HG03521 (cell line): ENCODE measurements around the gene SLC15A1.

Experiments used
- ATAC-seq: cut with Tn5 transposase; IDR thresholded peaks from one replicate; pipeline ENCODE4 v1.9.1; 2021; ENCODE audit warnings: mild to moderate bottlenecking, moderate library complexity; ENCODE audit not compliant: unreplicated experiment

SLC15A1 gene

DNA sequence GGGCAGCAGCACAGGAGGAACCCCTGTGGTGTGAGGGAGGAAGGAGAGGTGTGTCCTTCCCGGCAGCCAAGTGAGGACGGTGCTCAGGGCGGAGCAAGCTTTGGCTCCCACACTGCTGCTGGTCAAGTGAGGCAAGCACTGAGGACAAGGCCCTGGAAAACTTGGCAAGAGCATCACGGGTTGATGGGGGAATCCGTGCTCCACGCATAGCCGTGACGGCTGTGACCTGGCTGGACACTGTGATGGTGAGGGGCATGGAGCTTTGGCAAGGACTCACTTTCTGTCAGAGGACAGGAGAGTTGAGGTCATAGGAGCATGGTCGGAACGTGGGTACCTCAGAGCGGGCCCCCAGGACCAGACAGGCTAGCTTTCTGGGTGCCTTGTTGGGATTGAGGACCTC lies 29.0 kb upstream of the SLC15A1 start:
- ATAC-seq = no peak

DNA sequence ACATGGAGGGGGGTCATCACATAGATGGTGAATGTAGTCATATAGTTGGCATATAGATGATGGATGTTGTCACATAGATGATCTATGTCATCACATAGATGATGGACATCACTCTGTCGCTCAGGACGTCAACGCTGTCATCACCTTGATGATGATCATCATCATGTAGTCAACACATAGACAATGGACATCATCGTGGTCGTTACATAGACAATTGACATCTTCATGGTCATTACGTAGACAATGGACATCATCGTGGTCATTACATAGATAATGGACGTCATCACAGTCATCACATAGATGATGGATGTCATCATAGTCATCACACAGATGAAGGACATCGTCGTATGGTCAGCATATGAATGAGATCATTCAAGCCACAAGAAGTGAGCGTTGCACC lies 28.6 kb upstream of the SLC15A1 start:
- ATAC-seq = no peak

DNA sequence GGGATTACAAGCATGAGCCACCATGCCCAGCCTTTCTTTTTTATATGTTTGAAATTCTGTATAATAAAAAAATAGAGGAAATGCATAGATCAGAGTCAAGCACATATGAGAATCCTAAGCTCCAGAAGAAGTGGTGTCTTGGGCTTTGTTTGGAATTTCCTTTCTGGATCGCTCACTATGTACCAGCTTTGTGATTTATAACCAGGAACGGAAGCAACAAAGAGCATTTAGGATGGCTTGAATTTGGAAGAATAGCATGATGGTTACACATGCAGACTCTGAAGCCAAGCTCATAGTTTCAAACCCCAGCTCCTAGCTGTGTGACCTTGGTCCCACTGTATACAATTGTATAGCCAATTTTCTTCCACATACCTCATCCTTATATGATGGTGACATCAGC lies 28.0 kb upstream of the SLC15A1 start:
- no peak for ATAC-seq

DNA sequence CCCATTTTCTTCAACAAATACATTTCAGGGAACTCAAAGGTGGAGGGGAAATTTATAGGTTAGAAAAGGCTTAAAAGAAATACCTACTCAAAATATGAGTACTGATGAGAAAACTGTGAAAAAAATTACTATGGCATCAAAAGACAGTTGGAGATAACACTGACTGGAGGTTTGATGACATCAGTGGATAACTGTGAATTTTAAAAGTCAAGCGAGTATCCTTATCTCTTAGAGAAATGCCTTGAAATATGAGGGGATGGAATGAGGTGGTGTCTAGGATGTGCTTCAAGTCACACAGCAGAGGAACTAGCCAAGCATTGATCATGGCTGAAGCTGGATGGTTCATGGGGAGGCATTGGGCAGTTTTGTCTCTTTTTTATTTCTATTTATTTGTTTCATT lies 27.2 kb upstream of the SLC15A1 start:
- ATAC-seq = no peak

DNA sequence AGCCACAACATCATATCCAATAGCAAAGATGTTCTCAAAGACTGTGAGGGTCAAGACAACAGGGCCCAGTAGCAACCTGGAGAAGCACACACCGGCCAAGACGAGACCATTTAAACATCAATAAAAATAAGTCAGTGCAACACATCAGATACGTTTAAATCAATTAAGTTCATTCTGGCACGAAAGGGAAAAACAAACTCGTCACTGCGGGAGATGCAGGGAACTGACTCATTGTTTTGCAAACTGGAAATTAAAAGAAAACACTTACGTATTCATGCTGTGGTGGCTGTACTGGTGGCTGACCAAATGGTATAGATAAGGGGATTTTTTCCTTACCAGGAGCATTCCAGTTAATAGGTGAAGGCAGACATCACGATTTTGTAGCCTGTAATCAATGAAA lies 26.3 kb upstream of the SLC15A1 start:
- no peak for ATAC-seq

DNA sequence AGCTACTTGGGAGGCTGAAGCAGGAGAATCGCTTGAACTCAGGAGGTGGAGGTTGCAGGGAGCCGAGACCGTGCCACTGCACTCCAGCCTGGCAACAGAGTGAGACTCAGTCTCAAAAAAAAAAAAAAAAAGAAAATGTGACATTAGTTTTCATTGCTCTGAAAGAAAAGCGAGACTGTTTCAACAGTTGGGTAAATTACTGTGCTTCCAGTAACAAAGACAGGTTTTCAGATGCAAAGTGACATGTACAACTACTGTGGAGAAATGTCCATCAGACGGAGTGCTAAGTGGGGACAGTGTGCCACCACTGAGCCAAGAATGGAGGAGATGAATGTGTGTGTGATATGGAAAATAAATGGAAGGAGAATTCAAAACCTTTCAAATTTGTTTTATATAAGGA lies 24.2 kb upstream of the SLC15A1 start:
- no peak for ATAC-seq

DNA sequence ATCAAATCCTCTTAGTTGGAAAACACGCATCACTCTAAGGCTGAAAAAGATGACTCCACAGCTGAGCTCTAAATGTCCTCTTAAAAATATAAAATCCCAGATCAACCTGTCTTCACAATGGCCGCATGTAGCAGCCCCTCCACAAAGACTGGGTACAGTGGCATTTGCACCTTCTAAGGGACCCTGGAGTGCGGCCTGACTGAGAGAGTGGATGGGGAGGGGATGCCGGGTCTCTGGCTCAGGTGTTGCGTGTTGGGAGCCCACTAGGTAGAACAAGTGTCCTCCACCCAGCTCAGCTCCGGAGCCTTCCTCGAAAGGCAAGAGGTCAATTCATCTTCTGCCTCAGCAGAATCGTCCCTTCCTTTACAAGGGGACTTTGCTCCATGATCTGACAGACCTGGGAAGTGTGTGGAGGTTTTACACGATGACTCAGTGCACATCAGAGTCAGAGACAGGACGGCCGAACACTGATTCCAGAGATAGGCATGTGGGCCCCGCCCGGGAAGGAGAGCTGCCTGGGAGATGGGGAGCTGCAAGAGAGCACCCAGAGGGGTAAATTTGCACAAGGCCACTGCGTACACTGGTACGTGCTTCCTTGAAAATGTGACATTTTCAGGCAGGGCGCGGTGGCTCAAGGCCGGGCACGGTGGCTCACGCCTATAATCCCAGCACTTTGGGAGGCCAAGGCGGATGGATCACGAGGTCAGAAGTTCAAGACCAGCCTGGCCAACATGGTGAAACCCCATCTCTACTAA lies 23.5 kb upstream of the SLC15A1 start:
- ATAC-seq = no peak

DNA sequence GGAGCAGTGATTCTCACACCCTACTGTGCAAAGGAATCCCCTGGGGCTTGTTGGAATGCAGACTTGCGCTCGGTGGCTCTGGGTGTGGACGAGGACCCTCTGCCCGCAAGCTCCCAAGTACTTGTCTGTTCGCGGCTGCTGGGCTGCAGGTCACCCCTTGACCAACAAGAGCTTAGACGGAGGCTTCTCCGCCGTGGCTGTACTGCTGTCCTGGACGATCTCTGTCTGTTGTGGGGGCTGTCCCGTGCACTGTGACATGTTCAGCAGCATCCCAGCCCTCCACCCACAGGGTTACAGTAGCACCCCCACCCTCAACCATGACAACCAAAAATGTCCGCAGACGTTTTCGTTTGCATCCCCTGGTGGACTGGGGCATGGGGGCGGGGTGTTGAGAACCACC lies 22.9 kb upstream of the SLC15A1 start:
- ATAC-seq = no peak

DNA sequence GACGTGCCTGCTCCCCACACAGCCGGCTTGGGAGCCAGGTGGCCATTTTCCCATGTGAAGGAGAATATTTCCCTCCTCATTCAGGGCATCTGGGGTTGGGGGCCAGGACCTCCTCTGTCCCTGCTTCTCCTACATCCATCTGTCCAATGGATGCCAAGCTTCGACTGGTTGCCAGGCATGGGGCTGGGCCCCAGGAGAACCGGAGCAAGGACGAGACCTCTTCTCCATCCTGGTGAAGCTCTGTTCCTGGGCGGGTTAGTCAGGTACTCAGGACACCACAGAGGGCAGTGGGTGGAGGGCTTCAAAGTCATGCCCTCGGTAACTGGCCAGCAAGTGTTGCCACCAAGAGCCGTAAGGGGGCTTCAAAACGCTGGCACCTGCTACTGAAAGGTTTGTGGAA lies 22.3 kb upstream of the SLC15A1 start:
- no peak for ATAC-seq

DNA sequence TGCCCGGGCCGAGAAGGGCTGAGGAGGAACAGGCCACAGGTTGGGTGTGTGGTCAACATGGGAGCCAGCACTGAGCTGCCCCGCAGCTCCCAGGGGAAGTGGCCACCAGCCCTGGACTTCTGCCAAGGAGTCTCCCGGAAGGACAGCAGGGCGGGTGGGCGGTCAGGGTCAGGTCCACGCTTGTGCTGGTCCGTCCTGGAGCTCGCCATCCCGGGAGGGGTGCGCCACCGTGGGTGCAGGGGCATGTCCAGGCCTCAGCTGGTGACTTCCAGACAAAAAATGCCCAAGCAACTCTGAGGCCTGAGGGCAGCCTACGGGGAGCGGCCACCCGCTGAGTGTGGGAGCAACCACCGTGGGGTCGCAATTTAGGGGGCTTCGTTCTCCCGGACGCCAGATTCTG lies 21.4 kb upstream of the SLC15A1 start:
- ATAC-seq = no peak

DNA sequence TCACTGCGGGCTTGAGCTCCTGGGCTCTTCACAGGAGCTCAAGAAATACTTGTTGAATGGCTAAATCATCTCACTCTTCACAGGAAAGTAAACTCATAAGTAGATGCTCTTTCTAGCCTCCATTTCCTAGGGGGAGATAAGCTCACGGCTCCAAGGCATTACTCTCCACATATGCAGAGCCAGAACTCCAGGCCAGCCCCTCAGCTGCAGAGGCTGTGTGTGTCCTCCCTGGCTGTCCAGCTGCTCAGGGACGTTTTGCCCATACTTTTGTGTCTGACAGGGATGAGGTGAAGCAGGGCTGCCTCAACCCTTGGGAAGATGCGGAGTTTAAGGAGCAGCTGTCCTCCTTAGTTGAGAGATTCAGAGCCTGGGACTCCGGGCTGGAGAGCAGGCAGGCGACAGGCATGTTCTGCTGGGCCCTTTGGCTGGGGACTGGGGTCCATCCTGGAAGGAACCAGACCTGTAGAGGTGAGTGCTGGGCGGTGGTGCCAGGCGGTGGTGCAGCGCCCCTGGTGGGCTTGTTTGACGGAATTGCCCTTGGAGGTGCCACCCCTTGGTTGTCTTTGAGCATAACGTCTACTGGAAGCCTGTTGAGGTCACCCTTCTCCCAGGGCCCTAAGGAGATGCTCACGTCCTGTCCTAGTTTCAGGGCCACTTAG lies 20.5 kb upstream of the SLC15A1 start:
- ATAC-seq = no peak

DNA sequence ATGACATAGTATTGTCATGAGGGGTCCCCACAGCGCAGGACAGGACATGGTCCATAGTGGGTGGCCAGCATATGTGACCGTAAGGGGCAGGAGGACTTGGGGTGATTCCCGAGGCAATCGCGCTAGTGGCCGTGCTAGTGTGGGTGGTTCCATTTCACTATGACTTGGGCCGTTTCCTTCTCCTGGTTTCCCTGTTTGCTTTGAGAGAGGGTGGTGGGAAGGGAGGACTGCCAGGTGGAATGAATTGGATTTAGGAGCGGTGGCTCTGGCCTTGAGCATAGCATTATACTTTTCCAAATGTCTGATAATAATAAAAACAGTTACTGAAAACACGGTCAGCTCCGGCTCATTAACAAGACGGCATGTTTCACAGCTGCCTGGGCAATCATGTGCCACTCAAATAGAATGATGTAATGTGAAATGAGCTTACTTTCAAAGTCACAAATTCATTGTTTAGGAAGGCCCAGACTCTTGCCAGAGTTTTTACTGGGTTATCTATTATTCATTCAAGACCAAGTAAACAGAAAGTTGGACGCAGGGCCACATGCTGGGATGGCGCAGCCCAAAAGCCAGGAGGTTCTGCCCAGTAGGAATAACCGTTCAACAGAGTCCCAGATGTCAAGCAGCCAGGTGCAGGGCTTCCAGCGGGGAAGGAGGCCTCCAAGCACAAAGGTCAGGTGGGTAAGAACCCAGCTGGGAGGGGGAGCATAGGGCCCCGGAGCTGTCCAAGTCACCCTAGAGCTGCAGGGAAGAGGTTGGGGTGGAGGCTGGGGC lies 19.6 kb upstream of the SLC15A1 start:
- no peak for ATAC-seq

DNA sequence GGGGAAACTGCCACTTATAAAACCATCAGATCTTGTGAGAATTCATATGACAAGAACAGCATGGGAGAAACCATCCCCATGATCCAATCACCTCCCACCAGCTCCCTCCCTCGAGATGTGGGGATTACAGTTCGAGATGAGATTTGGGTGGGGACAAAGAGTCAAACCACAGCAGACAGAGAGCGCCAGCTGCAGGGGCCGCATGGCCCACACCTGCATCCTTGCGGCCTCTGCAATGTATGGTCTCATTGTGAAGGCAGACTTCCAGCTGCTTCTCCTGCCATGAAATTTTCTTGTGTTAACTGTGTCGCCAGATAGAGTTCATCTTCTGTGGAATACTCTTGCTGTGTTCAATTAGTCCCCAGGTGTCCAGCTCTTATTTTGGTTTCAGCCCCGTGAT lies 17.3 kb upstream of the SLC15A1 start:
- no peak for ATAC-seq

DNA sequence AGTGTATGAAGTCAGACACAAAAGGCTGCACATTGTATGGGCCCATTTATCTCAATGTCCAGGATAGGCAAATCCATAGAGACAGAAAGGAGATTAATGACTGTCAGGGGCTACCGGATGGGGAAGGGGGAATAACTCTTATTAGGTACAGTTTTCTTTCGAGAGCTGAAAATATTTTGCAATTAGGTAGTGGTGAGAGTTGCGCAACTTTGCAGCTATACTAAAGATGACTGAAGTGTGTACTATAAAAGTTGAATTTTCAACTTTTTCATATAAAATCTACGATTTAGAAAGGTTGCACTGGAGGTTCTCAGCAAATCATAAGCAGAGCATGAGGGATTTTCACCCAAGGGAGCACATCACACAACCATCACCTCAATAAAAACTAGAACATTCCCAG lies 16.1 kb upstream of the SLC15A1 start:
- ATAC-seq = no peak

DNA sequence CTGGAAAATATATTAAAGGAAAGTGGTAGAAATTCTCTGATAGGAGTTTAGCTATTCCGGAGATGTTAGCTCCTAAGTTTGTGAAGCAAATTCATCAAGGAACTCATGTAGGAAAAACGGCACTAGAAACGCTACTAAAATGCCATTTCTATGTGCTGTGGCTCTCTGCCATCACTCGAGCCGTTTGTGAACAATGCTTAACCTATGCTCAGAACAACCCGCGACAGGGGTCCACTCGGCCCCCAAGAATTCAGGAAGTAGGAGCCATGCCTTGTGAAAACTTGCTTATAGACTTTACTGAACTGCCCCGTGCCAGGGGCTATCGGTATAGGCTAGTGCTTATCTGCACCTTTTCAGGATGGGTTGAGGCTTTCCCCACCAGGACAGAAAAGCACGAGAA lies 14.2 kb upstream of the SLC15A1 start:
- ATAC-seq = no peak

DNA sequence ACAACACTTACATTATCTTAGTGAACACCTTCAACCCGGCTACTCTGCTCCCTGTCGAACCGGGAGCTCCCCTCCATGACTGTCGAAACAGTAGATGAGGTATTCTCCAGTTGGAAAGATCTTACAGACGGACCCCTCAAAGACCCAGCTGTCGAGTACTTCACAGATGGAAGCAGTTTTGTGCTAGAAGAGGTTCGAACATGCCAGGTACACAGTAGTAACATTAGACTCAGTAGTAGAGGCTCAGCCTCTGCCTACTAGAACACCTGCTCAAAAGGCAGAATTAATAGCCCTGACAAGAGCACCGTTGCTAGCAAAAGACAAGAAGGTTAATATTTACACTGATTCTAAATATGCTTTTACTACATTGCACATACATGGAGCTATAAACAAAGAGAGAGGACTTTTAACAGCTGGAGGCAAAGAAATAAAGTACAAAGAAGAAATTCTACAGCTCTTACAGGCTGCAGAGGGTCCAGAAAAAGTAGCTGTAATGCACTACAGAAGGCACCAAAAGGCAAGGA lies 13.6 kb upstream of the SLC15A1 start:
- no peak for ATAC-seq

DNA sequence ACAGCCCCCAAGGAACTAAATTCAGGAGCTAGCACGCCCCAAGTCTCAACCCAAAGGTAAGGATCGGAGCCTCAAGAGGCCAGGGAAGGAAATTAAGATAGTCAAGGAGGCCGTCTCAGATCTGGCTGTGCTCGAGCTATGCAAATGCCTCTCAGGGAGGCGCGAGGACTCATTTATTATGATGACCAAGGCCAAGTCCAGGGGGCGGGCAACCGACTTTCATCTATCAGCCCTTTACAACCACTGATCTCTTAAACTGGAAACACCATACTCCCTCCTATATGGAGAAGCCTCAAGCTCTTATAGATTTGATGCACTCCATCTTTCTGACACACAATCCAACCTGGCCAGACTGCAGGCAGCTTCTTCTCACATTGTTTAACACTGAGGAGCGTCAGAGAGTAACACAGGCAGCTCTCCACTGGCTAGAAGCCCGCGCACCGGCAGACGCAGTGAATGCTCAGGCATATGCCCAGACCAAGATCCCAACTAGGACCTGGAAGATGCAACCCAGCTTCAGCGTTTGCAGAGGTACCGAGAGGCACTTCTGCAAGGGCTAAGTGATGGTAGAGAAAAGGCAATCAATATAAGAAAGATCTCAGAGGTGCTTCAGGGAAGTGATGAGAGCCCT lies 9.6 kb upstream of the SLC15A1 start:
- no peak for ATAC-seq

DNA sequence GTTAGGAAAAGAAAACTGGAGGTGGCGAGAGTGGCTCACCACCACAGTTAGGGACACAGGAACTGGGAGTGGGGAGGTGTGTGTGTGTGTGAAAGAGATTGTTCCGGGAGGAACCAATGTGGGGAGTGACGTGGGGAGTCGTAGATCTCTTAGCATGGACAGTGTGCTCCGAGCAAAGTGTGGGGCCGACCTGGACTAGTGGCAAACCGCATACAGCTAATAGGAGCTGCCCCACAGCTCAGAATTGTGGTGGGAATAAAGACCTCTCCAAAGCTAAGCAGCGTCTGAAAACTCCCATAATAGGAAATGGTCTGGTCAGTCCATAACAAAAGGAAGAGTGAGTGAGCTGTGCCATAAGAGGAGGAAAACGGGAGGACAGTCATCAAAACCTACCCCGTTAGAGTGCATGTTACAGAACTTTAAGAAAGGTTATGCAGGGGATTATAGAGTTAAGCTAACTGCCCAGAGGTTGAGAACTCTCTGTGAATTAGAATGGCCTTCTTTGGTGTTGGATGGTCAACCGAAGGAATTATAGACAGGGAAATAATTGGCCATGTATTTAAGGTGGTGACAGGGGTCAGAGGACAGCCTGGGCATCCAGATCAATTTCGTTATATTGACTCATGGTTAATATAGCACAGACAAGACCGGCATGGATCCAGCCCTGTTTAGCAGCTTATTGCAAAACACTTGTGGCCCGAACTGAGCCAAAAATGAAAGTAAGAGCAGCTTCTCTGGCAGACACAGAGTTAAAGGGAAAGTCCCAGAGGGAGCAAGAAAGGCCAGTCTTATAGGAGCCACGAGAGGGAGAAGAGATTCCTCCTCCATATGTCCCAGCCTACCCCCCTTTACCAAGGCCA lies 8.9 kb upstream of the SLC15A1 start:
- peak; percentile 51 for ATAC-seq

DNA sequence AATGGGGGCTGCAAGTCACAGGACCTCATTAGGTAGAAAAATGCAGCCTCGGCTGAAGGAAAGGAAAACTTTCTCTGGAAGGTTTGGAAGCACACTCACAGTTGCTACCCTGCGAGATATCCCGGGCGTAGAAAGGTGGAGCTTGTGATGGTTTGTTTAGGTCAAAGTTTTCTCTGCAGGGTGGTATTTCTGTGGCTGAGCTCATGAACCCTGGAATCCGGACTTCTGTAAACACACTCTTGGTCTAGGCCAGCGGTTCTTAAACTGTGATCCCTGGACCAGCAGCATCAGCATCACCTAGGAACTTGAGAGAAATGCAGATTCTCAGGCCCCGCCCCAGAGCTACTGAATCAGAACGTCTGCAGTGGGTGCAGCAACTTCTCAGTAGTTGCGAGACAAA lies 3.3 kb upstream of the SLC15A1 start:
- ATAC-seq = no peak

DNA sequence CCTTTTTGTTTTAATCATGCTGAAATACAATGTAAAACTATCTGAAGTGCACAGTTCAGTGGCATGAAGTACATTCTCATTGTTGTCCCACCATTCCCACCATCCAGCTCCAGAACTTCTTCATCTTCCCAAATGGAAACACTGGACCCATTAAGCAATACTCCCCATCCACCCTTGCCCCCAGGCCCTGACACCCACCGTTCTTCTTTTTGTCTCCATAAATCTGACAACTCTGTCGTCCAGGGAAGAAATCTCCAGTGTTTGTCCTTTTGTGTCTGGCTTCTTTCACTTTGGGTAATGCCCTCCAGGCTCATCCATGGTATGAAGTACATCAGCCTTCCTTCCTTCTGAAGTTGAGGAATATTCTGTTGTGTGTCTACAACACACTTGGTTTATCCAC lies 2.6 kb upstream of the SLC15A1 start:
- ATAC-seq = no peak
